GM21381 (cell line): ENCODE measurements around the gene NRN1L.
A peak's percentile ranks its signal among the peaks of the same experiment; 100 is the strongest.
"Not testable (repeated sequence)": the region's sequence is repeated elsewhere in the genome, so short reads cannot be mapped to it uniquely, and the experiment has no call there.

Experiments
- ATAC-seq: cut with Tn5 transposase; IDR thresholded peaks from one replicate; pipeline ENCODE4 v1.9.1; 2021; ENCODE audit warnings: mild to moderate bottlenecking, moderate library complexity; ENCODE audit not compliant: unreplicated experiment

NRN1L gene

DNA sequence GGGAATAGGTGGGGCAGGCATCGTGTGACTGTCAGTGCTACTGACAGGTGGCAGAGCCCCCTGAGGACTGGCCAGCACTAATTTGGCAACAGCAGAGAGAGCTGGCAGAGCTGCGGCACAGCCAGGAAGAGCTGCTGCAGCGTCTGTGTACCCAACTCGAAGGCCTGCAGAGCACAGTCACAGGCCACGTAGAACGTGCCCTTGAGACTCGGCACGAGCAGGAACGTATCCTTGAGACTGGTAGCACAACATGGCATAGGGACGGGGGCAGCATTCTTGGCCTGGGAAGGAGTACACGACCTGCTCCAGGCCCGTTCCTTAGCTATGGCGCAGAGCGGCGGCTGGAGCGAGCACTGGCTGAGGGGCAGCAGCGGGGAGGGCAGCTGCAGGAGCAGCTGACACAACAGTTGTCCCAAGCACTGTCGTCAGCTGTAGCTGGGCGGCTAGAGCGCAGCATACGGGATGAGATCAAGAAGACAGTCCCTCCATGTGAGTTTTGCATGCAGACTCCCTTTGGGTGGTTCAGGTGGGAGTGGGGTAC lies 3.0 kb upstream of the NRN1L start:
- ATAC-seq: no peak

DNA sequence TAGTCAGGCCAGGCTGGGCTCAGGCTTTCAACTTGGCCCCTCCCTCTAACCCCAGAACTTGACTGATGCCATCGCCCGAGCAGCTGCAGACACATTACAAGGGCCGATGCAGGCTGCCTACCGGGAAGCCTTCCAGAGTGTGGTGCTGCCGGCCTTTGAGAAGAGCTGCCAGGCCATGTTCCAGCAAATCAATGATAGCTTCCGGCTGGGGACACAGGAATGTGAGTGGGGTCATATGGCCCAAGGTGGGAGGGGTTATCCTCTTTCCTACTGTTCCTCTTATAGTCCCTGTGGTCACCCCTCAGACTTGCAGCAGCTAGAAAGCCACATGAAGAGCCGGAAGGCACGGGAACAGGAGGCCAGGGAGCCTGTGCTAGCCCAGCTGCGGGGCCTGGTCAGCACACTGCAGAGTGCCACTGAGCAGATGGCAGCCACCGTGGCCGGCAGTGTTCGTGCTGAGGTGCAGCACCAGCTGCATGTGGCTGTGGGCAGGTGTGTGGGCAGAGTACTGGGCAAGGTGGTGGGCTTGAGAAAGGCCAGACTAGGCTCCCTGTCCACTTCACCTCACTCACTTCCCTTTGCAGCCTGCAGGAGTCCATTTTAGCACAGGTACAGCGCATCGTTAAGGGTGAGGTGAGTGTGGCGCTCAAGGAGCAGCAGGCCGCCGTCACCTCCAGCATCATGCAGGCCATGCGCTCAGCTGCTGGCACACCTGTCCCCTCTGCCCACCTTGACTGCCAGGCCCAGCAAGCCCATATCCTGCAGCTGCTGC lies 2.1 kb upstream of the NRN1L start:
- ATAC-seq: no peak

DNA sequence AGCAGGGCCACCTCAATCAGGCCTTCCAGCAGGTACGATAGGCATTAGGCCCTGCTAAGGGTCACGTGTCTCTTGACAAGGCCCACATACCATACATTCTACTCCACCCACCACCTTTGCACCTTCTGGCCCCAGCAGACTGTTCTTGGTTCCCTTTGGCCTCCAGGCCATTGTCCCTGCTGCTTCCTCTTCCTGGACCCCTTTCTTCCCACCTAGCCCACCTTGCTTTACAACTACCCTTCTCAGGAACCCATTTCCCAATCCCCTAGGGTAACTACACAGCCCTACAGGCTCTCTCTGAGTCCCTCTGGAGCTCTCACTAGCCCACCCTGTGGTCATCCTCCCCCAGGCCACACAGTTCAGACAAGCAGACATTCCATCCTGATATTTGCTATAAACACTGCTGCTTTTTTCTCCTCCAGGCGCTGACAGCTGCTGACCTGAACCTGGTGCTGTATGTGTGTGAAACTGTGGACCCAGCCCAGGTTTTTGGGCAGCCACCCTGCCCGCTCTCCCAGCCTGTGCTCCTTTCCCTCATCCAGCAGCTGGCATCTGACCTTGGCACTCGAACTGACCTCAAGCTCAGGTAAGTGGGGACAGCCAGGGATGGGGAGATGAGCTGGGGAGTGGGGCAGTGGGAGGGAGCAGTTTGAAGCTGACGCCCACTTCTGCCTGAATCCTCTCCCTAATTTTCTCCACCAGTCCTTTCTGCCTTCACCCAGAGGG lies 1.4 kb upstream of the NRN1L start:
- no peak for ATAC-seq

DNA sequence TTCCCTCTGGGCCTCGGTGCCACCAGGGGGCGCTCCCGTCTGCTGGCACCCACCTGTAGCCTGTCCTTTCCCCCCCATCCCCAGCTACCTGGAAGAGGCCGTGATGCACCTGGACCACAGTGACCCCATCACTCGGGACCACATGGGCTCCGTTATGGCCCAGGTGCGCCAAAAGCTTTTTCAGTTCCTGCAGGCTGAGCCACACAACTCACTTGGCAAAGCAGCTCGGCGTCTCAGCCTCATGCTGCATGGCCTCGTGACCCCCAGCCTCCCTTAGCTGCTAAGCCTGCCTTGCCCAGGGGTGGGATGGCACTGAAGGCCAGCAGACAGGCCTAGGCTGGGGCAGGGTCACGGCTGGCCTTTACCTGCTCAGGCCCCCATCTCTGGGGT lies 818 bp upstream of the NRN1L start:
- ATAC-seq: no peak

DNA sequence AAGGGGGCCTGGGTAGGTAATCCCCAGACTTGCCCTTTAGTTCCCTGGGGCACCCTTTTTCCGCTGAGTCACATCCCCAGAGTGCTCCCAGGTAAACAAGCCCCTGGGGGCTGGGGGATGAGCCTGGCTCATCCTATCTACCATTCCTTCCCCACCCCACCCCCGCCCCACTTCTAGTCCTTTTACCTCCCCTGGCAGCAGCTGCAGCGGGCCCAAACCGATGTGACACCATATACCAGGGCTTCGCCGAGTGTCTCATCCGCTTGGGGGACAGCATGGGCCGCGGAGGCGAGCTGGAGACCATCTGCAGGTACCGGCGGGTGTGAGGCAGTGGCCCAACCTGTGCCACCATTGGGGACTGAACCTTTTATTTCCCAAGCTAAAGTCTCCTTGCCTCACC lies 860 bp downstream of the NRN1L start:
- ATAC-seq: no peak

DNA sequence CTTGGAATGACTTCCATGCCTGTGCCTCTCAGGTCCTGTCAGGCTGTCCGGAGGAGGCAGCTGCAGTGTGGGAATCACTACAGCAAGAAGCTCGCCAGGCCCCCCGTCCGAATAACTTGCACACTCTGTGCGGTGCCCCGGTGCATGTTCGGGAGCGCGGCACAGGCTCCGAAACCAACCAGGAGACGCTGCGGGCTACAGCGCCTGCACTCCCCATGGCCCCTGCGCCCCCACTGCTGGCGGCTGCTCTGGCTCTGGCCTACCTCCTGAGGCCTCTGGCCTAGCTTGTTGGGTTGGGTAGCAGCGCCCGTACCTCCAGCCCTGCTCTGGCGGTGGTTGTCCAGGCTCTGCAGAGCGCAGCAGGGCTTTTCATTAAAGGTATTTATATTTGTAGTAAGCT lies 1.3 kb downstream of the NRN1L start:
- no peak for ATAC-seq

DNA sequence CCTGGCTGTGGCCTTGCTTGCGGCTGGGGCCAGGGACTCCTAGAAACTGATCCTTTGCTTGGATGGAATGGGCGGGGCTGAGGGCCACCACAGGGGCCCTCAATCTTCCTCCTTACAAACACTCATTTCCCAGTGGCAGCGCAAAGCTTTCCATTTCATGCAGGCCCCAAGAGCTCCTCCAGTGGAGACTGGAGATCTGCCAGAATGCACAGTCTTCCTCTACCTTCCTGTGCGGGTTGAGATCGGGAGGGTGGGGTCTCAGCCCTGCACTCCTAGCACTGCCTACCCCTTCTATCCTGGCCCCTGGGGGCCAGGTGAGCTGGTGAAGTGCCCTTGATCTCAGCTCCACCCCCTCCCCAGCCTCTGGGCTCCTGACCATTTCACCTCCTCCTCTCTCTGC lies 1.7 kb downstream of the NRN1L start:
- ATAC-seq: no peak

DNA sequence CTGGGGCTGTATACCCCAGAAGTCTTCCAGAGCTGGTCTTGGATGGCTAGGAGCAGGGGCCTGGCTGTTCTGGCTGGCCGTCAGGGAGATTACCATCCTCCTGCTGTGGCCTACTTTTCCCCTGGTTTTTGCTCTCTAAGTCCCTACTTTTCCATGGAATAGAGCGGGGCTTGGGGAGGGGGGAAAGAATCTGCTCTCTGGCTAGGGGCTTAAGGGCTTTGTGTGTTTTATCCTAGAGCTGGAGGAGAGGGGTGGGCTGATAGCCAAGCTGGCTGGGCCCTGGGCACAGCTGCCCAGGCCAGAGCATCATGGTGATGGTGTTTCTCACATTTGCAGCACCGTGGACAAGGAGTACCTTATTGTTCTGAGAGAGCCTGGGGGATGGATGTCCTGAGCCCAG lies 3.6 kb downstream of the NRN1L start:
- ATAC-seq: no peak

DNA sequence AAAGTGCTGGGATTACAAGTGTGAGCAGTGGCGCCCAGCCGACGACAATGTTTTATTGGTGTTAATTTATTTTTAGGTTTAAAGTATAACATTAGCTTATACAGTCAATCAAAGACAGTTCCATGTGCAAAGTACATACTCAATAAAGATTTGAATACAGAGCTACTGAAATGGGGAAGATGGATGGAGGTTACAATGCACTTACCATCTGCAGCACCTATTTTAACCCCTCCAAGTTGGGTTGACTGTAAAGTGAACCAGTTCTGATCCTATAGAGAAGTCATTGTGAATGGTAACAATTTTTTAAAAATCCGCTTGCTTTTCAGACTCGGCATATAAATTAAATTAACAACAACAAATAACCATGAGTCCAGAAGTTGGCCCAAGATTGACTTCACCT lies 7.7 kb downstream of the NRN1L start:
- no peak for ATAC-seq

DNA sequence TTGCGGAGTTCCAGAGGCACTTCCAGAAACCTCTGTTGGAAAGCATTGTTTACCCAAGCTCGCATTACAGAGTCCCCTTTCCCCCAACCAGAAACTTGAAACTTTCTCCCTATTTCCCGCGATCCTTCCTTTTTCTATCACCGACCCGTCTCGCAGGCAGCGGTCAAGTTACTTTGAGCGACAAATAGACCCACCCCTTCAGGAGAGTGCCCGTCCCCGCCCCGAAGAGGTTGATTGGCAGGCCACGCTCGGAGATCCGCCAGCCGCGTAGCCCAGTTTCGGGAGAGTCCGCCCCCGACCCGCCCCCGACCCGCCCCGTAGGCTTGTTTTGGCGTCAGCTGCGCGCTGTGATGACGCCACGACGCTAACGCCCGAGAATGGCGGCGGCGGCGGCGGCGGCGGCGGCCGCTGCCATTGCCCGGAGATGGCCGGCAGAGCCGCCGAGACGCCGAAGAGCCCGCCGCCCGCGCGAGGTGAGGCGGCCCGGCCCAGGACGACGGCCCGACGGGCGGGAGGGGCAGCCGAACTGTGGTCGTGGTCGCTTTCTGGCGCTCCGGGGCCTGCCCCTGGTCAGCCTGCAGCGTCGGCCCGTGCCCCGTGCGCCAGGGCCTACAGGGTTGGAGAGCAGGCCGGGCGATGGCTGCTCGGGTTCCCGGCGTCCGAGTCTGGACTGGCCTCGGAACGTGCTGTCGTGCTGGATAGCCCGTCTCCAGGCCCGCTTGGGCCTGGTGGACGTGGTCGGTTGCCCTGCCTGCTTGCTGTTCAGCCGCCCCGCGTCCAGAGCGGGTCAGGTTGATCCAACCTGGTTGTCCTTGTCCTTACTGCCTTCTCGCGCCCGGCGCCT lies 8.4 kb downstream of the NRN1L start, which contains the start of gene PSKH1:
PSKH1 (plus strand) TSS at position 356 of the 844 bp plus-strand sequence. CDS start 15,496 bp downstream, outside the sequence.
- ATAC-seq: peak; percentile 86

DNA sequence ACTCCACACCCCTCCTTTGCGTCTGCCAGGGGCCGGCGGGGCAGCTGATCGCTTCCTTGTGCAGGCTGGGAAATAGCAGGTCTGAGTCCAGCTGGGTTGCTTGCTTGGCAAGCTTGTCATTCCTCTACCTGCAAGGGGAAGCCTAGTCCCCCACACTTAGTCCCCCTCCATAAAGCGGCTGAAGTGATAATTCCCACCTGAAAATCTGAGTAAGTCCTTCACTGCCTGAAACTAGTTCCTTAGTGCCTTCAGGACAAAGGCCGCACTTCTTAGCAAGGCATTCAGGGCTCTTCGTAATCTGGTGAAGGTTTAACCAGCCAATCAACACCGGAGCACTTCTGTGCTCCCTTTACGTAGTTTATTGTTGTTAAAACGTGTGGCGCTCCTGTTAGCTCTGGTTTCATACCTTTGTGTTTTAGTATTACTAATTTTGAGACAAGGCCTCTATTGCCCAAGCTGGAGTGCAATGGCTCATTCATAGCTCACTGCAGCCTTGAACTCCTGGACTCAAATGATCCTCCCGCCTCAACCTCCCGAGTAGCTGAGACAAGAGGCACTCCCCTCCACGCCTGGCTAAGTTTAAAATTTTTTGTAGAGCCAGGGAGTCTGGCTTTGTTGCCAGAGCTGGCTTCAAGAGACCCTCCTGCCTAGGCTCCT lies 9.2 kb downstream of the NRN1L start:
- no peak for ATAC-seq

DNA sequence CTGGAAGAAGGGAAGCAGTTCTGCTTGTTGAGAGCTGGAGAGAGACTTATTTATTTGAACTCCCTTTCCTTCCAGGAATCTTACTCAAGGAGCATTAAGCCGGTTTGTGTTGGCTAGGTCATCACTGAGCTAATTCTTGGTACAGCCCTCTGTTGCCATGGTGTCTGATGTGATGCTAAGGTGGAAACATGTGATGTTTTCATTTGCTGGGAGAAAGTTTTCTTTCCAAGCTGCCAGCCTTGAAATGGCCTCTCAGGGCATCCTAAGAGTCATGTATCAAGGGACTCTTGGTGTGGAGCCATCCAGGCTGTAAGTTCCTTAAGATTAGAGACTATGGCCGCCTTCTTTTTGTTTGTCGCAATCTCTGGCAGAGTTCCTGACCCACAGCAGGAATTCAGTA lies 12.5 kb downstream of the NRN1L start:
- no peak for ATAC-seq

DNA sequence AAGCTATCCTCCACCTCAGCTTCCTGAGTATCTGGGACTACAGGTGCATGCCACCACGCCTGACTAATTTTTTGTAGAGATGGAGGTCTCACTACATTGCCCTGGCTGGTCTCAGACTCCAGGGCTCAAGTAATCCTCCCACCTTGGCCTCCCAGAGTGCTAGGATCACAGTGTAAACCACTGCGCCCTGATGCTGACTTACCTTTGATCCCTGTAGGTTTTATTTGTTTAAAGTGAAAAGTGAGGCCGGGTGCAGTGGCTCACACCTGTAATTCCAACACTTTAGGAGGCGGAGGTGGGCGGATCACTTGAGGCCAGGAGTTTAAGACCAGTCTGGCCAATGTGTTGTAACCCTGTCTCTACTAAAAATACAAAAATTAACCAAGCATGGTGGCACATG lies 17.0 kb downstream of the NRN1L start:
- no peak for ATAC-seq

DNA sequence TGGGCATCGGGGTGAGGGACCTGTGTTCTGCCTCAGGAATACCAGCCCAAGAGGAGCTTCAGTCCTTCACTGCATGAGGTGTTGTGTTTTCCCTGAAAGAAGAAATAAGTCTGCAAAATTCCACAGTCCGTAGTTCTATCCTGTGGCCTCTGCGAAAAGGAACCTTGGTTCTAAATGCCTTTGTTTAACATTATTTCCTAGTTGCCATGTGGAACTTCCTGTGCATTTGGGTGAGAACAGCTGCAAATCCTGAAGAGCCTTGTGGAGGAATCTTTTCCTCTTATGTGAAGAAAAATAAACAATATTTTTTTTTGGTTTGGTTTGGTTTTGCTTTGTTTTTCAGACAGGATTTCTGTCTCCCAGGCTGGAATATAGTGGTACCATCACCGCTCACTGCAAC lies 18.1 kb downstream of the NRN1L start:
- ATAC-seq: no peak

DNA sequence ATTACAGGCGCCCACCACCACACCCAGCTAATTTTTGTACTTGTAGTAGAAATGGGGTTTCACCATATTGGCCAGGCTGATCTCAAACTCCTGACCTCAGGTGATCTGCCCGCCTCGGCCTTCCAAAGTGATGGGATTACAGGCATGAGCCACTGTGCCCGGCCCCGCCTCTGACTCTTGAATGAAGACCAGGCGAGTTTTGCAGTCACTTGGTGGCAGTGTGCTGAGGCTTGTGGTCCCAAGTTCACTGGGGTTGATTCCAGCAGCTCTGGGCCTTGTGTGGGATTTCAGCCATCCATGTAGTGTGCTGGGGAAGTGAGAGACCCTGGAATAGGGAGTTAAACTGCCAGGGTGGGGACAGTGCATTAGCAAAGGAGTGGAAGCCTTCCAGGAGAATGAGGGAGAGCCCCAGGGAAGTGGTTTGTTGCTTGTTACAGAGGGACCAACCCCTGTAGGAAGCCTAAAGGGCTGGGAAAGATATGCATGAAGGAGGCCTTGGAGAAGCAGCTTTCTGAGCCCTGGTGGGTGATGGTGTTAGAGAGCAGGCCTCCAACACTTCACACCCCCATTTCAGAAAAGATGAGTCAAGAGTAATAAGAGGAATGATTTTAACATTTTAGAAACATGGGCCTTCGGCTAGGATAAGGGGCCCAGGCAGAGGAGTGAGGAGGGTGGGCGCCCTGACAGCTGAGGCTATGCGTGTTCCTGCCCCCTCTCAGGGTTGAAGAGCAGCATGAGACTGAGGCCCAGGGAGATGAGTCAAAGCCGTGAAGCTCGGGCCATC lies 22.9 kb downstream of the NRN1L start:
- no peak for ATAC-seq

DNA sequence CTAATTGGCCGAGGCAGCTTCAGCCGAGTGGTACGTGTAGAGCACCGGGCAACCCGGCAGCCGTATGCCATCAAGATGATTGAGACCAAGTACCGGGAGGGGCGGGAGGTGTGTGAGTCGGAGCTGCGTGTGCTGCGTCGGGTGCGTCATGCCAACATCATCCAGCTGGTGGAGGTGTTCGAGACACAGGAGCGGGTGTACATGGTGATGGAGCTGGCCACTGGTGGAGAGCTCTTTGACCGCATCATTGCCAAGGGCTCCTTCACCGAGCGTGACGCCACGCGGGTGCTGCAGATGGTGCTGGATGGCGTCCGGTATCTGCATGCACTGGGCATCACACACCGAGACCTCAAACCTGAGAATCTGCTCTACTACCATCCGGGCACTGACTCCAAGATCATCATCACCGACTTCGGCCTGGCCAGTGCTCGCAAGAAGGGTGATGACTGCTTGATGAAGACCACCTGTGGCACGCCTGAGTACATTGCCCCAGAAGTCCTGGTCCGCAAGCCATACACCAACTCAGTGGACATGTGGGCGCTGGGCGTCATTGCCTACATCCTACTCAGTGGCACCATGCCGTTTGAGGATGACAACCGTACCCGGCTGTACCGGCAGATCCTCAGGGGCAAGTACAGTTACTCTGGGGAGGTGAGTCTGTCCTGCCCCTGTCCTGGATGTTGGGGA lies 24.5 kb downstream of the NRN1L start:
- no peak for ATAC-seq

DNA sequence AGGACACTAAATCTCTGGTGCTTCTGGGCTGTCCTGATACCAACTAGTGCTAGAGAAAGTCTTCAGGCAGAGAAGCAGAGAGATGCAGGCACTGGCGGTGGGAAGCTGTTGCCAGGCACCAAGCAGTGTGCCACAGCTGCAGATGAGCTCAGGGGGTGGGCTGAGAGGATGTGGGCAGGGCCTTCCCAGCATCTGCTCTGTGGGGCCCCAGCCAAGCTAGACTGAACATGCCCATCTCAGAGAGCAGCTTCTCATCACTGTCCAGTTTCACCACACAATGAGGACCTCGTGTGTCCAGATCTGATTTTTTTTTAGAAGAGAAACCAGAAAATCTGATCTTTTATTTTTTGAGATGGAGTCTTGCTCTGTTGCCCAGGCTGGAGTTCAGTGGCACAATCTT lies 25.5 kb downstream of the NRN1L start:
- no peak for ATAC-seq

DNA sequence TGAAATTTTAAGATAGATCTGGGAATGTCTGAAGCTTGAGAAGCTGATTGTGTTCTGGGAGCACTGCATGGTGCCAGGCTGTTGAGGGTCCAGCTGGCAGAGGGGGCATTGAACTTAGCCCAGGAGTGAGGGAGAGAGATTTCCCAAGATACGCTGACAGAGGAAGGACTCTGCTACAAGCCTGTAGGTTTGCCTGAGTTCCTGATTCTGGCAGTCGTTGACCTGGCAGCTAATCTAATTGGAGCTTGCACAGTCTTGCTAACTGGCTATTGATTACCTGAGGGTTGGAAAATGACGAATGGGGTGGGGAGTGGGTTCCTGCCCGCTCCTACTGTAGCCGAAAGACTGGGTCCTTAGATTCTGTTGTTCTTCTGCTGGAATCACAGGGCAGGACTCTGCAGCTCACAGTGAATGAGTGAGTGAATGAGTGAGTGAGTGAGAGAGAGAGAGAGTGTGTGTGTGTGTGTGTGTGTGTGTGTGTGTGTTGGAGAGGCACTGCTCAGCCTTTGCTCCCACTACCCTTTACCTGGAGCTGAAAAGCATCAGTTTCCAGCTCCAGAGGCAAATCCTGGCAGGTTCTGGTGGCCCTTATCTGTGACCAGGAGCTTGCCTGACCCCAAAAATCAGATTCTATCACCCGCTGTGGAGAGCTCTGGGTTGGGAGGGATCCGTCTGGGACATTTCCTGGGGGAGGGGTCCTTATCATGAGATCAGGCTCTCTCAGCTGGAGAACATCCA lies 30.2 kb downstream of the NRN1L start:
- ATAC-seq: no peak

DNA sequence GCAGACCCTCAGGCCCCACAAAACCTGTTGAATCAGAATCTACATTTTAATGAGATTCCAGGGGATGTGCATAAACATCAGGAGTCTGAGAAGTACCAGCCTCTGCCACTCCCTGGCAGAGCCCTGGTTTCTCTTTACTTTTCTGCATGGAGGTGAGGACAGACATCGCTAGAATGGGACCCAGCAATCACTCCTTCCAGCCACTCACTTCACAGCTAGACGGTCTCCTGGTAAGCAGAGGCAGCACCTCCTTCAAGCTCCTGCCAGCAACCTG lies 30.7 kb downstream of the NRN1L start:
- ATAC-seq: not testable (repeated sequence)
